ENCODE results near the gene TEKT1. TPM values are rescaled to one million over a fixed set of nuclear protein-coding genes. Genes with fewer than 3 reads are reported as not detected.
"Not testable (repeated sequence)": the region's sequence is repeated elsewhere in the genome, so short reads cannot be mapped to it uniquely, and the experiment has no call there.

The TEKT1 gene
- total RNA-seq, 1 donor from 2014 or later, result 0.41 TPM

DNA sequence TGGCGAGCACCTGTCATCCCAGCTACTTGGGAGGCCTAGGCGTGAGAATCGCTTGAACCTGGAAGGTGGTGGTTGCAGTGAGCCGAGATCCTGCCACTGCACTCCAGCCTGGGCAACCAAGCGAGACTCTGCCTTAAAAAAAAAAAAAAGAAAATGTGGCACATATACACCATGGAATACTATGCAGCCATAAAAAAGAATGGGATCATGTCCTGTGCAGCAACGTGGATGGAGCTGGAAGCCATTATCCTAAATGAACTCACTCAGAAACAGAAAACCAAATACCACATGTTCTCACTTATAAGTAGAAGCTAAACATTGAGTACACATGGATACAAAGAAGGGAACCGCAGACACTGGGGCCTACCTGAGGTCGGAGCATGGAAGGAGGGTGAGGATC, 56.6 kb downstream of the TEKT1 start:
- FAIRE-seq; DNase-seq (ENCODE audit: low spot score in 2 of 2): not testable (repeated sequence)

DNA sequence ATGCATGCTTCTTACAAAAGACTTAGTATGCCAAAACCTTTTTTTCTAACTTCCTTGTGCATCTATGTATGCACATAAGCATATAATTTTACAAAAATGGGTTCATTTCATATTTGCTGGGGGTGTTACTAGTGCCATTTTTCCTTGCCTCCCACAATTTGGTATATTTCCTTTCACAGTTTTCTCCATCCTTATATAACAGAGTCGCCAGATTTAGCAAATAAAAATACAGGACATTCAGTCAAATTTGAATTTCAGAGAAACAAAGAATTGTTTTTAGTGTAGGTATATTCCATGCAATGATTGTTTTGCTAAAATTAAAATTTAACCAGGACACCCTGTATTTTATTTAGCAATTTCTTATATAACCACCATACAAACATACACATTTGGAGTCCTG, 59.5 kb downstream of the TEKT1 start:
- no peak for FAIRE-seq
- DNase-seq (ENCODE audit: low spot score in 2 of 2), result no peak

DNA sequence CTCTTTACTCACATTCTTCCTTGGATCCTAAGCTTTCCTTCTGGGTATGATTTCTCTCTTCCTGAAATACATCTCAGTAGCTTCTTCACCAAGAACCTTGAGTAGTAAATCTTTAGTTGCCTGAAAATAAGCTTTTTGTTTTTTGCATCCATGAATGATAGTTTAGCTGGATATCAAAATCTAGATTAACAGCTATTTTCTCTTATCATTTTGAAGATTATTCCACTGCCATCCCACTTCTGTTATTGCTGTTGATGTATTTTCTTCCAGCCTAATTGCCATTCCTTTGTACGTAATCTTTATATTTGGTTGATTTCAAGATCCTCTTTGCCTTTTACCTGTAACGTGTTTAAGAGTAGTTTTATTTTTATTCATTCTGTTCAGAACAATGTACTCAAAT, 63.1 kb downstream of the TEKT1 start:
- DNase-seq (ENCODE audit: low spot score in 2 of 2), result no peak
- no peak for FAIRE-seq

DNA sequence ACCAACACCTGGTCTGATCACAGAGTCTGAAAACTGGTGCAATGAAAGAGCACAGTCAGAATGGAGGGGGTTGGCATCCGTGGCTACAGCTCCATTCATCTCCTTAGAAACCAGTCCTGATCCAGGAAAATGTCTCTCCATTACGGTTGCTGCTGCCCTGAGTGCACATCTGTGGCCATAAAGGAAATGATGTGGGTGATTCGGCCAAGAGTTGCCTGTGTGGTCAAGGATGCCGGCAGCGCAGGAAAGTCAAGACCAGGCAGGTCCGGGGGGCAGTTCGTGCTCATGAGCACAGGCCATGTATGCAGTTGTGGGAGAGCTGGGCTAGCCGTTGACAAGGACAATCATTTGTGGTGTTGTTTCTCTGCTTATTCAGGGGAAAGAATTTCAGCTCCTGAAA, 69.8 kb downstream of the TEKT1 start:
- no peak for DNase-seq (ENCODE audit: low spot score in 2 of 2)
- FAIRE-seq, result no peak

DNA sequence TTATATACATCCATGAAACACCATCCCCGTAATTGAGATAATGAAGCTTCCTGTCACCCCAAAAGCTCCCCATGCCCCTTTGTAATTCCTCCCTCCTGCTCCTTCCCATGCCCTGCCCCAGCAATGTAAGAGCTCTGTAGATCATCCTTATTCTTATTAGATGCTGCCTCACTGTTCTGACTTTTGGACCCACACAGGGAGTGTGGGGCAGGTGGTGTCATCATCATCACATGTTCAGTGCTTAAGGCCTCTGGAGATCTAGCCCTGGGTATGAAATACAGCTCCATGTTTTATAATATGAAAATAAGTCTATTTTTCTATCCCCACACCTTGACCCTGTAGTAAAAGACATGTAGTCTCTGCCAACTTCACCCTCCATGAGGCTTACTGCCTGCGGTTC, 73.8 kb downstream of the TEKT1 start:
- no peak for DNase-seq (ENCODE audit: low spot score in 2 of 2)
- no peak for FAIRE-seq

DNA sequence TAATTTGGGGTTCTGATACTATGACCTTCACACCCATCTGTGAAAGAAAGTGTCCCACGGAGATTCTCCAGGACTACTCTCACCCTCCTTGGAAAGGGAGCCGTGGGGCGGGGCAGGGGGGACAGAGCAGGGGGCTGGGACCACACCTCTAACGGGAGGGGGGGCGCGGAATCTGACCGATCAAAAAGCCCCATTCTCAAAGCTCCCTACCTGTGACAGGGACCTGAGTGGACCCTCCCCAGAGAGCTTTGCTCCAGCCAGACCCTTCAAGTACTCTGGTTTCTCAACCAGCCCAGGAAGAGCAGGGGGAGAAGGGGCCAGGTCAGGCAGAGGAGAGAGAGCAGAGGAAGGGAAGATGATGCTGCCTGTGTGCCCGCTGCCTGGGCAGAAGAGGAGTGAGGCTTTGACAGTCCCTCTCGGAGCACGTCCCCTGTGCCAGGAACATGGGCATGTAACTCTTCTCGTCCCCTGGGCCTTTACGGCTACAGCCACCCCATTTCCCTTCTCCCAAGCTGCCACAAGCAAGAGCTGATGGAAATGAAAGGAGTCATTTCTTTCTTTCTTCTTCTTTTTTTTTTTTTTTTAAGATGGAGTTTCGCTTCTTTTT, 75.0 kb downstream of the TEKT1 start:
- DNase-seq (ENCODE audit: low spot score in 2 of 2) (no peak), FAIRE-seq (no peak)

DNA sequence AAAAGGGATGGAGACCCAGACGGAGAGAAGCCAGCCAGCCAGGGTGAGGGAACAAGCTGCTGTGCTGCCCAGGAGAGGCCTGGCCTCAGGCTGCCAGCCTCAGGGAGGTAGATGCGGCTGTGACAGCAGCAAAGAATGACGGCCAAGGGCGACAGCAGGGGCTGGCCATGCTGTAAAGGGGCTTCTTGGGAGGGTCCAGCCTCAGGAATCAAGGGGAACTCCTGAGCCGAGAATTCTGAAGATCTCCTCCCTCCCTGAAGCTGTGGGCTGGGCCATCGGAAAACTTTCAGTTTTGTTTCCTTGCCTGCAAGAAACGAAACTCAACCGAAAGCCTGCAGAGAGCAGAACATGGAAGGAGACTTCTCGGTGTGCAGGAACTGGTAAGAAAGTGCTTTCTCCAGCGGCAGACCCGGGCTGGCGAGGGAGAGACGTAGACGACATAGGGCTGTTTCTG, 75.8 kb downstream of the TEKT1 start, which contains the start of gene XAF1:
Gene XAF1, plus strand, starts transcription at position 316 of the 454 bp plus-strand sequence. Its CDS starts 33 bp downstream, at position 349.
- DNase-seq (ENCODE audit: low spot score in 2 of 2) (no peak), FAIRE-seq (no peak)

DNA sequence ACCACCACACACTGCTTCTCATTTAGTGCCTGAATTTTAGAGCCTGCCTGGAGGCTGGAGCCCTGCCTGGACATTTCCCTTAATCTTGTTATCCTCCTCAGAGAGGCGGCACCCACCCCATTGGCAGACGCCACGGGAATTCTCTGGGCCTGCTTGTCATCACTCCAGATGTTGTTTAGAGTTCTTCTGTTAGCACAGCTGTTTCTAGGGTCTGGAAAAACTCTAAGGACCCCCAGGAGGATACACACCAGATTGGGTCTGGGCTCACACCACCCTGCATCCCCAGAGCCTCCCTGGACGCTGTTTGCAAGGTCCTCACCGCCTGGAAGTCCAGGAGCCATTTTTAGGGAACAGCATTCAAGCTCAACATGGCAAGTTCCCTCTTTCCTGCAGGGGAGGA, 76.2 kb downstream of the TEKT1 start:
- no peak for FAIRE-seq
- DNase-seq (ENCODE audit: low spot score in 2 of 2), result no peak

DNA sequence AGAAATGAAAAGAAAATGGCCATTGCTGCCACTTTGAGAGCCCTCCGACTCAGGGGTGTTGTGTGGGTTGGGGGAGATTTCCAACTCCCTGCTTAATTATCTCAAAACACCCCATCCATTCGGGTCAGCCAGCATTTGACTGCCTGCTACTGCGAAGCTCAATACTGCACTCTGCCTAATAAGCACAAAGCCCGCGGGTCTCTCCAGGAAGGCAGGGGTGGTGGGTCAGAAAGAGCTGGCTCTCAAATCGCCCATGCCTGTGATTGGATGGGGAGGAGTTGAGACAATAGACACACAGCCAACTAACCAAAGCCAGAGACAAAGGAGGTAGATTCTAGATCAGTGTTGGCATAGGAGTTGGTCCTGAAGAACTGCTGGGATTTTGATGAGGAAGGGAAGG, 78.0 kb downstream of the TEKT1 start:
- FAIRE-seq (no peak), DNase-seq (ENCODE audit: low spot score in 2 of 2) (no peak)

DNA sequence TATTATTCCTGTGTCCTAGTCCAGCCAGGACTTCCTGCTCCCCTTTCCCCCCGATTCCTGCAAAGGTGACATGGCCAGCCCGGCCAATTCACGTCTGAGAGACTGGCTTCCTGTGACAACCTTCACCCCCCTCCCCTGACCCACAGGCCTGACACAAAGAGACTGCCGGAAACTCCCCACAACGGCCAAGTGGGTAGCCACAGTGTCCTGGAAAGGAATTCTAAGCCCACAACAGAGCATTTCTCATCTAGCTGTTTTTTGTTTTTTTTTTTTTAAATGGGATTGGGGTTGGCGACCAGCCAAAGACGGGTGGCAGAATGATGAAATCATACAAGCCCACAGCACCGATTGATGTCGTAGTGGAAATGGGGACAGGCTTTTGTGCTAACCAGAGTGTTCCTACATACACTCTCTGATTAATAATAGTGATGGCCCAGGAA, 78.5 kb downstream of the TEKT1 start:
- DNase-seq (ENCODE audit: low spot score in 2 of 2), result peak in 1 of 2 donors; percentile 41

DNA sequence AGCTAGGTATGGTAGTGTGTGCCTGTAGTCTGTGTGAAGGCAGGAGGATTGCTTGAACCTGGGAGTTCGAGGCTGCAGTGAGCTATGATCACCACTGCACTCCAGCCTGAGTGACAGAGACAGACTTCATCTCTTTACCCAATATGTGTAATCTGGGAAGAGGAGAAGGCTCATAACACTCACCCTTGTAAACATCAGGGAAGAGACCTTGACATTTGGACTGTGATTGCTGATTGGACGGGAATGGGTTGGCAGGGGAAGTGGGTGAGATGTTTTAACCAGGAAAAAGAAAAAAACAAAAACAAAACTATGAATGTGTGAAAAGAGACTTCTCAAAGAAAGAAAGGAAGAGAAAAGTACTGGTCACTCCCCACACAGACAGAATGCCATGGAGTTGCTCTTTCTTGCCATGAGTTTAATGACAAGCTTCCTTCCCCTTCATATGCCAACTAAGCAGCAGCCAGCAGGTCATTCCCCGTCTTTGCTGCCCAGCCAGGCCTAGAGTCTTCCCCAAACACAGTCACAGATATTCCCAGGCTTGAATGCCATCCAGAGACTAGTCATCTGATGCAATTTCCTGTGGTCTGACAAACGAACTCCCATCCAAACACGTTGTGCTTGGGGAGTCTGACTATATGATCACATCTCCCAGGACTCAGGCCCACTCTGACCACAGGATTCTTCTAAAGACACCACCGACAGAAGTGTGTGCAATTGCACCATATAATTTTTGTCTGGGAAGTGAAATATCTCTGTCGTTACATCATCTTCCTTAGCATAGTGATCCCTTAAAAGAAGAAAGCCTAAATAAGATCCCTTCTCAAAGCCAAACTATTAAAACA, 79.2 kb downstream of the TEKT1 start:
- no peak for FAIRE-seq
- peak in 1 of 2 donors; percentile 35 for DNase-seq (ENCODE audit: low spot score in 2 of 2)

More for the DNA sequence above, 78.5 kb downstream of the TEKT1 start:
- FAIRE-seq, result no peak

DNA sequence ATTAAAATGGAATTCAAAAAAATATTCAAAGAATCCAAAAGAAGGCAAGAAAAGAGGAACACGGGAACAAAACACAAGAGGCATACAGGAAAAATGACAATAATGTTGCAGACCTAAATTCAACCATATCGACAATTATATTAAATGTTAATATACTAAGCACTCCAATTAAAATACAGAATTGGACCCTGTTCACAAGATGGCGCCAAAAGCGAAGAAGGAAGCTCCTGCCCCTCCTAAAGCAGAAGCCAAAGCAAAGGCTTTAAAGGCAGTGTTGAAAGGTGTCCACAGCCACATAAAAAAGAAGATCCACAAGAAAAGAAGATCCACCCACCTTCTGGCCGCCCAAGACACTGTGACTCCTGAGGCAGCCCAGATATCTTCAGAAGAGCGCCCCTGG, 82.0 kb downstream of the TEKT1 start:
- FAIRE-seq, result no peak
- DNase-seq (ENCODE audit: low spot score in 2 of 2), result no peak

DNA sequence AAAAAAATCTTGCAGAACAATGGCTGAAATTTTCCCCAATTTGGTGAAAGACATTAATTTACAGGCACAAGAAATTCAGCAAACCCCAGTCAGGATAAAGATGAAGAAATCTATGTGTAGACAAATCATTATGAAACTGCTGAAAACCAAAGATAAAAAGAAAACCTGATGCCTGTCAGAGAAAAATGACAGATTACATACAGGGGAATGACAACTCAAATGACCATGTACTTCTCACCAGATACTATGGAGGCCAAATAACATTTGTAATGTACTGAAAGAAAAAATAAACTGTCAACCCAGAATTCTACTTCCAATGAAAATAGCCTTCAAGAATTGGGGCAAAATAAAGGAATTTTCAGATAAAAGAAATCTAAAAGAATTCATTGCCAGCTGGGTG, 82.9 kb downstream of the TEKT1 start:
- no peak for FAIRE-seq
- no peak for DNase-seq (ENCODE audit: low spot score in 2 of 2)

Small RNA genes lying within 50 kb of the gene (small RNA-seq; reads per million reads assigned to genes)
- gene AC004706.2, result not detected

Other genes with a start within 250 kb of the TEKT1 start
- 26.5 TPM for gene KIAA0753, start 191.0 kb downstream of the TEKT1 start, total RNA-seq
- gene TXNDC17, start 190.7 kb downstream of the TEKT1 start, total RNA-seq, result 26.9 TPM
- 19.2 TPM for gene MED31, start 180.1 kb downstream of the TEKT1 start, total RNA-seq
- 2.9 TPM for gene C17orf100, start 180.0 kb downstream of the TEKT1 start, total RNA-seq
- gene SLC13A5, start 118.4 kb downstream of the TEKT1 start, total RNA-seq, result 0.41 TPM
- 2.0 TPM for gene XAF1, start 75.7 kb downstream of the TEKT1 start, total RNA-seq
- gene FBXO39, start 55.5 kb downstream of the TEKT1 start, total RNA-seq, result not detected
- under 0.01 TPM for gene ALOX12, start 164.3 kb upstream of the TEKT1 start, total RNA-seq
- 13.5 TPM for gene RNASEK, start 180.9 kb upstream of the TEKT1 start, total RNA-seq
- gene BCL6B, start 191.3 kb upstream of the TEKT1 start, total RNA-seq, result 2.0 TPM
- gene SLC16A13, start 204.3 kb upstream of the TEKT1 start, total RNA-seq, result 0.82 TPM
- gene SLC16A11, start 212.4 kb upstream of the TEKT1 start, total RNA-seq, result not detected
- gene CLEC10A, start 248.5 kb upstream of the TEKT1 start, total RNA-seq, result not detected

Measured in frontal cortex (tissue), 4 donors.